Naive B cell (primary cell): Measurements from ENCODE around the gene PRTFDC1. TPM values are rescaled to one million over a fixed set of nuclear protein-coding genes. Genes with fewer than 3 reads are reported as not detected.
A peak's percentile ranks its signal among the peaks of the same experiment; 100 is the strongest.
"Not testable (repeated sequence)": the region's sequence is repeated elsewhere in the genome, so short reads cannot be mapped to it uniquely, and the experiment has no call there.

ENCODE experiments used
- ATAC-seq, 2 donors: fragments of 150-1000 bp; cut with Tn5 transposase; 2 replicates each; pipeline ENCODE4 v1.10.0; 2021; ENCODE audit warnings: low read depth in 2 of 2, mild to moderate bottlenecking in 2 of 2, moderate library complexity in 2 of 2
- DNase-seq: peaks from one replicate; pipeline ENCODE4 v3.0.0; 2022
- H3K27ac Mint-ChIP-seq, 6 donors: one replicate each; pipeline ENCODE4 v1.8.0; 2020 to 2022; ENCODE audit warnings: mild to moderate bottlenecking in 6 of 6, mixed read lengths in 6 of 6, moderate library complexity in 5 of 6, inconsistent platforms in 2 of 6
- H3K27me3 Mint-ChIP-seq, 3 donors: one replicate each; pipeline ENCODE4 v1.8.0; 2021 to 2022; ENCODE audit warnings: mixed read lengths in 3 of 3, mild to moderate bottlenecking in 1 of 3
- H3K36me3 Mint-ChIP-seq, 2 donors: one replicate each; pipeline ENCODE4 v1.8.0; 2020 to 2022; ENCODE audit warnings: mixed read lengths in 2 of 2, inconsistent platforms in 1 of 2, mild to moderate bottlenecking in 1 of 2
- H3K4me1 Mint-ChIP-seq, 3 donors: one replicate each; pipeline ENCODE4 v1.8.0; 2020 to 2022; ENCODE audit warnings: mixed read lengths in 3 of 3, inconsistent platforms in 1 of 3, mild to moderate bottlenecking in 1 of 3, moderate library complexity in 1 of 3
- H3K4me3 Mint-ChIP-seq, 8 donors: one replicate each; pipeline ENCODE4 v1.8.0; 2020 to 2022; ENCODE audit warnings: mild to moderate bottlenecking in 8 of 8, mixed read lengths in 8 of 8, moderate library complexity in 8 of 8, inconsistent platforms in 2 of 8
- H3K9me3 Mint-ChIP-seq, 7 donors: one replicate each; pipeline ENCODE4 v1.8.0; 2020 to 2022; ENCODE audit warnings: mixed read lengths in 7 of 7, mild to moderate bottlenecking in 5 of 7, inconsistent platforms in 2 of 7, moderate library complexity in 1 of 7
- polyA plus RNA-seq, 6 donors: library from polyadenylated mRNA; unstranded; fragments of 300-500 nt; fragmentation: Illumina TruSeq; gene quantifications; one replicate each; pipeline ENCODE4 v1.2.3, GENCODE V29; 2021; ENCODE audit warnings: low read depth in 6 of 6

Gene PRTFDC1
- polyA plus RNA-seq, 6 donors from 2014 or later = 0.15 to 0.38 (median 0.32) TPM; not detected in 3

DNA sequence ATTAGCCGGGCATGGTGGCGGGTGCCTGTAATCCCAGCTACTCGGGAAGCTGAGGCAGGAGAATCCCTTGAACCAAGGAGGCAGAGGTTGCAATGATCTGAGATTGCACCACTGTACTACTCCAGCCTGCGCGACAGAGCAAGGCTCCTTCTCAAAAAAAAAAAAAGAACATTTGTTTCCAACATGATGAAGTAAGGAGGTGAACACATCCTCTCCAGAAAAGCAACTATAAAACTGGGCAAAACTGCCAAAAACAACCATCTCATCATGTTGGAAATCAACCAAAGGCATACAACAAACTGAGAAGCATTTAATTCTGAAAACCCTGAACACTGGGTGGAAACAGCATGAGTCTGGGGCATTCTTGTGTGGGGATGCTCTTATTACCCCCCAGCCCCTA lies 14.3 kb downstream of the PRTFDC1 start:
- ATAC-seq (no peak), DNase-seq (no peak)
- no peak overlapping the region for H3K27ac Mint-ChIP-seq
- H3K4me1 Mint-ChIP-seq = no peaks in the 10 kb centered on the region
- peaks cover 4 to 15% (median 14%) of the 10 kb centered on the region in 3 donors for H3K27me3 Mint-ChIP-seq
- H3K9me3 Mint-ChIP-seq = peaks cover 0 to 2% (median 0%) of the 10 kb centered on the region in 7 donors
- no peaks in the 10 kb centered on the region for H3K36me3 Mint-ChIP-seq
- no peak overlapping the region for H3K4me3 Mint-ChIP-seq

DNA sequence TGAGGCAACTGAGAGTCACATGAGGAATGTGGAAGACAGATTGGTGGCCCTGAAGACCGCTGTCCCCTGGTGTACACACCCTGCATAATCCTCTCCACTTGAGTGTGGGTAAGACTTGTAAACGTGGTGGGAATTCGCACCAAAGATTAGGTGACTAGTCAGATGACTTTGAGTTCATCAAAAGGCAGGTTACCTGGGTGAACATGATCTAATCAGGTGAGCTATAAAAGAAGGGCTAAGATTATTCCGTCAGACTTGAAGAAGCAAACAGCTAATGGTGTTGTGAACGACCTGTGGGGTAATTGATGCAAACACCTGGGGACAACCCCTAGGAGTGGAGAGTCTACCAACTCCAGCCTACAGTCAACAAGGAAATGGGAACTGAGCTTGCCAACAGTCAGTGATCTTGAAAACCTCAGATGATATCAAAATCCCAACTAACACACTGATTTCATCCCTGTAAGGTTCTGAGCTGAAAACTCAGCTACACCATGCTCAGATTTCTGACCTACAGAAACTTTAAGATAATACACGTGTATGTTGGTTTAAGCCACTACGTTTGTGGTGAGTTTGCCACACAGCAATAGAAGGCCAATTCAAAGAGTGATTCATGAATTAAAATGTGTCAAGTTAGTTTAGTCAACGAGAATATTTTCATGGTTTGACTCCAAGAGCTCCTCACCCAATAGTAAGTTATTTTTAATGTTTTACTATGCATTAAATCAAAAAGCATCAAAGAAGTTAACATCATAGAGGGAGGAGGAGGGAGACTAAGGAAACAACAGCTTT lies 16.7 kb downstream of the PRTFDC1 start:
- DNase-seq (no peak), ATAC-seq (no peak)
- Mint-ChIP-seq H3K9me3 (peaks cover 0 to 2% (median 0%) of the 10 kb centered on the region in 7 donors), H3K27me3 (peaks cover 4 to 22% (median 14%) of the 10 kb centered on the region in 3 donors), H3K36me3 (no peaks in the 10 kb centered on the region), H3K4me1 (no peaks in the 10 kb centered on the region), H3K4me3 (no peak overlapping the region), H3K27ac (no peak overlapping the region)

DNA sequence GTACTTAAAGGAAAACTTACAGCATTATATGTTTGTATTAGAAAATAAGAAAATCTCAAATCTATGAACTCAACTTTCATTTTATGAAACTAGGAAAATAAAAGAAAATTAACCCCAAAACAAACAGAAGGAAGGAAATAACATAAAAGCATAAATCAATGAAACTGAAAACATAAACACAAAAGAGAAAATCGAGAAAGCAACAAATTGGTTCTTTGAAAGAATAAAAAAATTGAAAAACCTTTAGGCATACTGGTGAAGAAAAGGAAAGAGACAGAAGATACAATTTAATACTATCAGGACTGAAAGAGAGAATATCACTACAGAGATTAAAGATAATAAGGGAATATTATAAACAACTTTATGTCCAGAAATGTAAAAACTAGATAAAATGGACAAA lies 21.2 kb downstream of the PRTFDC1 start:
- peaks cover 10 to 18% (median 15%) of the 10 kb centered on the region in 3 donors for H3K27me3 Mint-ChIP-seq
- no peak for ATAC-seq
- H3K4me1 Mint-ChIP-seq = peaks cover 0 to 9% (median 0%) of the 10 kb centered on the region in 3 donors
- no peaks in the 10 kb centered on the region for H3K36me3 Mint-ChIP-seq
- H3K27ac Mint-ChIP-seq = no peak overlapping the region
- no peak for DNase-seq
- H3K9me3 Mint-ChIP-seq = peaks cover 0 to 2% (median 0%) of the 10 kb centered on the region in 7 donors
- no peak overlapping the region for H3K4me3 Mint-ChIP-seq

DNA sequence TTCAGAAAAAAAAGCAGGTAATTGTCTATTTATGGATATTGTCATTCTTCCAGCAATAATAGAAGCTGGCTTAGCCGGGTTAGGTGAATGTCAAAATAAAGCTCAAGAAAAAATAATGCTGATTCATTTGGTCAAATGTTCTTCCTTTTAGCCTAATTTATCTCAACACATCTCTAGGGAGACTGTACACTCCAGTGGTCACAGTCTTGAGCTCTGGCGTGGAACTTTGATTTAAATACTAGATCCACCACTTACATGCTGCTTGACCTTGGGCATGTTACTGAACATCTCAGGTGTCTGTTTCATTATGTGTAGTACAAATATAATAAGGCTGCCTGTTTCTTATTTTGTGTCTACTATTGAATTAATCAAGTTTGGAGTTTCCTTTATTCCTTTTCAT lies 22.0 kb downstream of the PRTFDC1 start:
- H3K4me3 Mint-ChIP-seq = no peak overlapping the region
- DNase-seq (no peak), ATAC-seq (no peak)
- H3K36me3 Mint-ChIP-seq = no peaks in the 10 kb centered on the region
- no peak overlapping the region for H3K27ac Mint-ChIP-seq
- peaks cover 0 to 3% (median 0%) of the 10 kb centered on the region in 7 donors for H3K9me3 Mint-ChIP-seq
- H3K27me3 Mint-ChIP-seq = peaks cover 15 to 18% (median 17%) of the 10 kb centered on the region in 3 donors
- peaks cover 0 to 9% (median 0%) of the 10 kb centered on the region in 3 donors for H3K4me1 Mint-ChIP-seq

DNA sequence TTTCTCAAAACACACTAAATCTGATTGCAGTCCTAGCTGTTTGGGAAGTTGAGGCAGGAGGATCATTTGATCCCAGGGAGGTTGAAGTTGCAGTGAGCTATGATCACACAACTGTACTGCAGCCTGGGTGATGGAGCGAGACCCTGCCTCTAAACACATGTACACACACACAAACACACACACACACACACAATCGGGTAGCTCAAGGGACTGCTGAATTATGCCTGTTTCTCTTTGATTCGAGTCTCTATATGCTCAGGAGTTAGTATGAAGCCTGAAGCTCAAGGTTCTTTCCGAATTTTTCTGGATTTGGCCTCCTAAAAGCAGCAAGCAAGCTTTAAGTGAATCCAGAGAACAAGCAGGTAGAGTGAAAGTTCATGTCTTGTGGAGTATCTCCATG lies 22.5 kb downstream of the PRTFDC1 start:
- Mint-ChIP-seq H3K27ac (no peak overlapping the region), H3K27me3 (peaks cover 13 to 17% (median 17%) of the 10 kb centered on the region in 3 donors), H3K4me3 (no peak overlapping the region), H3K4me1 (peaks cover 0 to 9% (median 0%) of the 10 kb centered on the region in 3 donors), H3K9me3 (peaks cover 0 to 5% (median 2%) of the 10 kb centered on the region in 7 donors), H3K36me3 (no peaks in the 10 kb centered on the region)
- no peak for ATAC-seq
- no peak for DNase-seq

DNA sequence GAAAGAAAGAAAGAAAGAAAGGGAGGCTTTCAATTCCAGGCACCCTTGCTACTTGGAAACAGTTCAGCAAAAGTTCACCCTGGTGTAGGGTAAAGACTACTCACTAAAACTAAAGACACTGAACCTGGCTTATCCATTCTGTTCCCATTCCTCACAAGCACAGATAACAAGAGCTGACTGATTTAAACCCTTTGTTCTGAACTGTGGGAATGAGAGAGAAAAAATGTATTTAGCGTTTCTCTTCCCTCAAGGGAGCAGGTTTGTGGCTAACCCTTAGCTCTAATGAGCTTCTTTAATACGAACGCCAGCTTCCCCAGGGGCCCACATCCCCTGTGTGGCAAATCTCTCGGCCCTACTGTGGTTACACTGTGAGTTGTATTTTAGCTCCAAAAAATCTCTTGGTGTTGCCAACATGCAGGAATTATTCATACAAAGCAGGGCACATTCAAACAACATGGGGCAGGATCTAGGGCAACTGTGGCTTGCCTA lies 23.3 kb downstream of the PRTFDC1 start:
- peaks cover 10 to 25% (median 13%) of the 10 kb centered on the region in 3 donors for H3K27me3 Mint-ChIP-seq
- peaks cover 0 to 9% (median 0%) of the 10 kb centered on the region in 3 donors for H3K4me1 Mint-ChIP-seq
- H3K4me3 Mint-ChIP-seq = no peak overlapping the region
- no peak for DNase-seq
- peaks cover 0 to 14% (median 7%) of the 10 kb centered on the region in 7 donors for H3K9me3 Mint-ChIP-seq
- ATAC-seq = no peak
- no peak overlapping the region for H3K27ac Mint-ChIP-seq
- no peaks in the 10 kb centered on the region for H3K36me3 Mint-ChIP-seq

DNA sequence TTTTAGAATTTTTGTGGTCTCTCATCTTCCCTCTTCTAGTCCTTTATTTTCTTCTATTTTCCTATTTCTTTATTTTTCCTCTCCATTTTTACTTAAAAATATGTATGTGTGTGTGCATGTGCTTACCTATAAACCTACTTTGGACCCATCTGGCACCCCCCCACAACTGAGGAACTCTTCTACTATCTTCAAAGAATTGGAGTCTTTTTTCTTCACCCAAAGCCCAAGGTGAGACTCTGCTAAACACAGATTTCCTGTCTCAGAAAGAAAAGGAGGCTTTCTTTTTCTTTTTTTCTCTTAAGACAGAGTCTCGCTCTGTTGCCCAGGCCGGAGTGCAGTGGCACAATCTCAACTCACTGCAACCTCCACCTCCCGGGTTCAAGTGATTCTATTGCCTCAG lies 24.2 kb downstream of the PRTFDC1 start:
- Mint-ChIP-seq H3K9me3 (peaks cover 3 to 19% (median 12%) of the 10 kb centered on the region in 7 donors), H3K4me3 (no peak overlapping the region), H3K36me3 (no peaks in the 10 kb centered on the region), H3K27ac (peak overlapping the region in 1 of 6 donors; percentile 78), H3K27me3 (peaks cover 13 to 27% (median 17%) of the 10 kb centered on the region in 3 donors), H3K4me1 (peaks cover 0 to 9% (median 0%) of the 10 kb centered on the region in 3 donors)
- ATAC-seq (no peak), DNase-seq (no peak)

DNA sequence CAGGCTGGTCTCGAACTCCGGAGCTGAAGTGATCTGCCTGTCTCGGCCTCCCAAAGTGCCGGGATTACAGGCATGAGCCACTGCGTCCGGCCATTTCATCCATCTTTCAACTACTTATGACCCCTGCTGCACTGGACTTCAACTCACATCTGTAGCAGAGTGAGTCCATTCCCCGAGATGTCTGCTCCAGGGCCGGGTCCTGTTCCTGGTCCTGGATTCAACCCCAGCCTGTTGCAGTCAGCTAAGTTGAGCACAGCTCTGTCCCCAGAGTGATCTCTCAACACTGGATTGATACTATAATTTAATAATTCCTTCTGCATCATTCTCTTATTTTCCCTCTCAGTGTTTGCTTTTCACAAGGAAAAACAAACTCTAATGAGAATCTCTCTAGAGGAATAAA lies 25.8 kb downstream of the PRTFDC1 start:
- Mint-ChIP-seq H3K4me1 (peaks cover 0 to 9% (median 0%) of the 10 kb centered on the region in 3 donors), H3K27me3 (peaks cover 13 to 27% (median 17%) of the 10 kb centered on the region in 3 donors), H3K9me3 (peaks cover 3 to 19% (median 14%) of the 10 kb centered on the region in 7 donors), H3K36me3 (no peaks in the 10 kb centered on the region), H3K27ac (no peak overlapping the region), H3K4me3 (peak overlapping the region in 1 of 8 donors; percentile 17)
- ATAC-seq (no peak), DNase-seq (no peak)

DNA sequence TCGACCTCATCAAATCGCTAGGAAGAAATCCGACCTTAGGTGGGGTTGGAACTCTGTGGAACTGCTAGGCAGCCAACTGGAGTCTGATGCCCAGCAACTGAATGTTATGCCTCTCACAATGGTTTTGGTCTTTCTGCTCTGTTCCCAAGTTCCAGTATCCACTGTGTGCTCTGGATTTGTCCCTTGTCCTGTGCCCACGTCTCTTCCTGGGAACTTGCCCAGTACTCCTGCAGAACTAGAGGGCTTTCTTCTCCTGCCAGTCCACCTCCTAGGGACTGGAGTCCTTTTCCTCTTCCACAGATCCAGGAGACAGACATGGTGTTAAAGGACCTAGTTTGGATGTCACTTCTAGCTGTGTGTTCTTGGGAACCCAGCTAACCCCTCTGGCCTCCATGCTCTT lies 26.6 kb downstream of the PRTFDC1 start:
- peaks cover 3 to 19% (median 14%) of the 10 kb centered on the region in 7 donors for H3K9me3 Mint-ChIP-seq
- no peak overlapping the region for H3K4me3 Mint-ChIP-seq
- no peaks in the 10 kb centered on the region for H3K36me3 Mint-ChIP-seq
- H3K4me1 Mint-ChIP-seq = peaks cover 0 to 9% (median 0%) of the 10 kb centered on the region in 3 donors
- no peak for ATAC-seq
- DNase-seq = no peak
- H3K27ac Mint-ChIP-seq = peak overlapping the region in 1 of 6 donors; percentile 70
- peaks cover 13 to 21% (median 17%) of the 10 kb centered on the region in 3 donors for H3K27me3 Mint-ChIP-seq

DNA sequence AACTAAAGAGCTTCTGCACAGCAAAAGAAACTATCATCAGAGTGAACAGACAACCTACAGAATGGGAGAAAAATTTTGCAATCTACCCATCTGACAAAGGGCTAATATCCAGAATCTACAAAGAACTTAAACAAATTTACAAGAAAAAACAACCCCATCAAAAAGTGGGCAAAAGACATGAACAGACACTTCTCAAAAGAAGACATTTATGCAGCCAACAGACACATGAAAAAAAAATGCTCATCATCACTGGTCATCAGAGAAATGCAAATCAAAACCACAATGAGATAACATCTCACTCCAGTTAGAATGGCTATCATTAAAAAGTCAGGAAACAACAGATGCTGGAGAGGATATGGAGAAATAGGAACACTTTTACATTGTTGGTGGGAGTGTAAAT lies 27.9 kb downstream of the PRTFDC1 start:
- H3K27ac Mint-ChIP-seq, H3K36me3 Mint-ChIP-seq, DNase-seq, ATAC-seq, H3K4me3 Mint-ChIP-seq, H3K4me1 Mint-ChIP-seq: not testable (repeated sequence)
- H3K27me3 Mint-ChIP-seq = peaks cover 8 to 21% (median 8%) of the 10 kb centered on the region in 3 donors
- H3K9me3 Mint-ChIP-seq = peaks cover 3 to 22% (median 14%) of the 10 kb centered on the region in 7 donors

DNA sequence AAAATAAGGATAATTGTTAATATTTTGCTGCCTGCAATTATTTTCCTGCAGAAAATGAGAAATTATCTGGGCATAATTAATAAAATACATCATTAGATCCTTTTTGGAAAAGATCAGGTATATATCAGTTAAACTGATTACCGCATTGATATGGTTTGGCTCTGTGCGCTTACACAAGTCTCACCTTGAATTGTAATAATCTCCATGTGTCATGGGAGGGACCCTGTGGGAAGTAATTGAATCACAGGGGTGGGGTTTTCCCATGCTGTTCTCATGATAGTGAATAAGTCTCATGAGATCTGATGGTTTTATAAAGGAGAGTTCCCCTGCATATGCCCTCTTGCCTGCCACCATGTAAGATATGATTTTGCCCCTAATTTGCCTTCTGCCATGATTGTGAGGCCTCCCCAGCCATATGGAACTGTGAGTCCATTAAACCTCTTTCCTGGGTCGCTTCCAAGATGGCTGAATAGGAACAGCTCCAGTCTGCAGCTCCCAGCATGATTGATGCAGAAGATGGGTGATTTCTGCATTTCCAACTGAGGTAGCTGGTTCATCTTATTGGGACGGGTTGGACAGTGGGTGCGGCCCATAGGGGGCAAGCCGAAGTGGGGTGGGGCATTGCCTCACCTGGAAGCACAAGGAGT lies 30.1 kb downstream of the PRTFDC1 start:
- DNase-seq, H3K36me3 Mint-ChIP-seq, H3K27ac Mint-ChIP-seq, H3K4me1 Mint-ChIP-seq, ATAC-seq: not testable (repeated sequence)
- peak overlapping the region in 1 of 8 donors; percentile 33 for H3K4me3 Mint-ChIP-seq
- H3K27me3 Mint-ChIP-seq = peaks cover 7 to 12% (median 8%) of the 10 kb centered on the region in 3 donors
- peaks cover 3 to 26% (median 14%) of the 10 kb centered on the region in 7 donors for H3K9me3 Mint-ChIP-seq

DNA sequence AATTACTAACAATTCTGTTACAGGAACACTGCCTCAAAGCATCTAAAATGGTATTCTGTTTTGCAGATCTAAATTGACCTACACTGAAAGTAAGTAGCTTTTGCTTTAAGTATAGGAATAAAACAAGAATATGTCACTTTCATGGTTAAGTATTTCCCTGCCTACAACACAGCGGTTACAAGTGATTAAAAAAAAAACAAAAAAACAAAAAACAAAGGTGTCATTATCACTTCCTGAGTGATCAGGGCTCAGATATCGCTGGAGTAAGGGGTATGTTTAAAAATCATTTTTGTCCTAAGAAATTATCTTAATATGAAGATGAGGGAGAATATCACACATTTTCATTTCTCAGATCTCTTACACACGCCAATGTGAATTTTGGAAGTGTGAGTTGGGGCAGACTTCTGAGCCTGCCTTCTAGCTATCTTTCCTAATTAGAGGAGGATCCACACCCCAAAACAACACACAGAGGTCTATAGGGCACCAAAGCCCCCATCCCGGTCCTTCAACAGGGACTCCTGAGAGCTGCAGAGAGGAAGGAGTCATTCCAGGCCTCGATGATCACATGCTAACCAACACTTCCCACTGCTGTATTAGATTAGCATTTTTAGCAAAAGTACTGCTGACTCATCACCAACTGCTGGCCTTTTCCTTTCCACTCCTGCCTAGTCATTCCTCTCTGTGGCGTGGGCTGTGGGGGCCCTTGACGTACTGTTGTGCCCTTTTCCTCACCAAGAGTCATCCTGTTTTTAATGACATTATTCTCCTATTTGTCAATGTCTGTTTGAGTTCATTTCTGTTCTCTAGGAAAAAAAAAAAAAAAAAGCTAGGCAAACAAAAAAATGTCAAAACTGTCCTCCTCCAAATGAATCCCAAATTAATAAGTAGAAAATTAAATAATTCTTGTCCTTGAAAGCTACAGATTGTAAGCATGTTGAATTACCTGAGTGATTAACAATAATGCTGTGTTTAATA lies 31.2 kb downstream of the PRTFDC1 start:
- H3K4me1 Mint-ChIP-seq = no peaks in the 10 kb centered on the region
- H3K27me3 Mint-ChIP-seq = peaks cover 7 to 12% (median 8%) of the 10 kb centered on the region in 3 donors
- no peak overlapping the region for H3K4me3 Mint-ChIP-seq
- no peak overlapping the region for H3K27ac Mint-ChIP-seq
- DNase-seq (no peak), ATAC-seq (no peak)
- no peaks in the 10 kb centered on the region for H3K36me3 Mint-ChIP-seq
- H3K9me3 Mint-ChIP-seq = peaks cover 3 to 26% (median 14%) of the 10 kb centered on the region in 7 donors
